Measurements from ENCODE around the gene ZNF146. TPM values are rescaled to one million over a fixed set of nuclear protein-coding genes. Genes with fewer than 3 reads are reported as not detected.

Gene ZNF146
- total RNA-seq, 6 donors from 2014 or later = 25.3 to 68.5 (median 43.2) TPM

- Histone ChIP-seq H3K27me3 (no peaks in the 10 kb centered on the region), H3K4me3 (peak overlapping the region in 3 of 4 donors; percentile 29 to 48 (median 33)), H3K36me3 (no peaks in the 10 kb centered on the region), H3K27ac (no peak overlapping the region), H3K9me3 (peaks cover 0 to 47% (median 22%) of the 10 kb centered on the region in 4 donors), H3K4me1 (peaks cover 0 to 14% (median 5%) of the 10 kb centered on the region in 4 donors)
- DNase-seq = no peak
- 25 to 34% methylated on average over 16 to 29 of the region's 29 CpGs for WGBS, 2 donors
- peak in 1 of 2 donors; percentile 51 for ATAC-seq (ENCODE audit: low FRiP score in 2 of 2)
- no peak for TF ChIP-seq CTCF (IDR thresholded peaks at IDR 0.05)
- no peak for TF ChIP-seq POLR2A (IDR thresholded peaks at IDR 0.05)
Observed at GRCh38 chr19:36246006-36246481, 31.1 kb downstream of the ZNF146 start.

GRCh38 chr19:36252047-36252446 lies 37.1 kb downstream of the ZNF146 start:
- no peaks in the 10 kb centered on the region for H3K4me1 ChIP-seq
- DNase-seq (no peak), ATAC-seq (ENCODE audit: low FRiP score in 2 of 2) (no peak)
- no peaks in the 10 kb centered on the region for H3K36me3 ChIP-seq
- TF ChIP-seq POLR2A (IDR thresholded peaks at IDR 0.05) = no peak
- TF ChIP-seq POLR2AphosphoS5 (IDR thresholded peaks at IDR 0.05) = no peak
- no peak for TF ChIP-seq EP300 (IDR thresholded peaks at IDR 0.05)
- no peak for TF ChIP-seq CTCF (IDR thresholded peaks at IDR 0.05)
- H3K27me3 ChIP-seq = no peaks in the 10 kb centered on the region
- 74 to 81% methylated on average over 1 of the region's 1 CpG for whole genome bisulfite sequencing, 2 donors
- H3K27ac ChIP-seq = no peak overlapping the region
- H3K9me3 ChIP-seq = peaks cover 0 to 31% (median 10%) of the 10 kb centered on the region in 4 donors
- no peak overlapping the region for H3K4me3 ChIP-seq

- ATAC-seq (ENCODE audit: low FRiP score in 2 of 2) (peak in 1 of 2 donors; percentile 42), DNase-seq (no peak)
- TF ChIP-seq CTCF (IDR thresholded peaks at IDR 0.05) = no peak
- TF ChIP-seq POLR2AphosphoS5 (IDR thresholded peaks at IDR 0.05) = no peak
- TF ChIP-seq EP300 (IDR thresholded peaks at IDR 0.05) = no peak
- TF ChIP-seq POLR2A (IDR thresholded peaks at IDR 0.05) = no peak
- Histone ChIP-seq H3K4me1 (peaks cover 0 to 3% (median 0%) of the 10 kb centered on the region in 4 donors), H3K4me3 (no peak overlapping the region), H3K27me3 (no peaks in the 10 kb centered on the region), H3K36me3 (no peaks in the 10 kb centered on the region), H3K9me3 (peaks cover 0 to 41% (median 17%) of the 10 kb centered on the region in 4 donors), H3K27ac (no peak overlapping the region)
- 87 to 96% methylated on average over 11 of the region's 11 CpGs for WGBS, 2 donors
Observed at GRCh38 chr19:36254848-36255247, 39.9 kb downstream of the ZNF146 start.

- H3K4me3 ChIP-seq = no peak overlapping the region
- no peak overlapping the region for H3K27ac ChIP-seq
- H3K9me3 ChIP-seq = peaks cover 0 to 41% (median 17%) of the 10 kb centered on the region in 4 donors
- peak in 1 of 2 donors; percentile 8 for ATAC-seq (ENCODE audit: low FRiP score in 2 of 2)
- H3K27me3 ChIP-seq = no peaks in the 10 kb centered on the region
- WGBS, 2 donors = 96 to 98% methylated on average over 28 of the region's 28 CpGs
- no peaks in the 10 kb centered on the region for H3K36me3 ChIP-seq
- DNase-seq = peak in 1 of 2 donors; percentile 54
- no peak for TF ChIP-seq POLR2A (IDR thresholded peaks at IDR 0.05)
- no peak for TF ChIP-seq EP300 (IDR thresholded peaks at IDR 0.05)
- no peak for TF ChIP-seq POLR2AphosphoS5 (IDR thresholded peaks at IDR 0.05)
- no peak for TF ChIP-seq CTCF (IDR thresholded peaks at IDR 0.05)
- peaks cover 0 to 3% (median 0%) of the 10 kb centered on the region in 4 donors for H3K4me1 ChIP-seq
Observed at GRCh38 chr19:36255316-36255715, 40.4 kb downstream of the ZNF146 start.

- 94 to 98% methylated on average over 15 of the region's 15 CpGs for WGBS, 2 donors
- Histone ChIP-seq H3K9me3 (peaks cover 0 to 41% (median 17%) of the 10 kb centered on the region in 4 donors), H3K4me3 (no peak overlapping the region), H3K27ac (no peak overlapping the region), H3K27me3 (no peaks in the 10 kb centered on the region), H3K36me3 (no peaks in the 10 kb centered on the region), H3K4me1 (peaks cover 0 to 3% (median 0%) of the 10 kb centered on the region in 4 donors)
- no peak for DNase-seq
- ATAC-seq (ENCODE audit: low FRiP score in 2 of 2) = no peak
- no peak for TF ChIP-seq CTCF (IDR thresholded peaks at IDR 0.05)
- TF ChIP-seq EP300 (IDR thresholded peaks at IDR 0.05) = no peak
- no peak for TF ChIP-seq POLR2A (IDR thresholded peaks at IDR 0.05)
- no peak for TF ChIP-seq POLR2AphosphoS5 (IDR thresholded peaks at IDR 0.05)
Observed at GRCh38 chr19:36256064-36256463, 41.2 kb downstream of the ZNF146 start.

All from upper lobe of left lung (tissue), 6 donors.